Measurements from ENCODE around the gene NR3C1.
A peak's percentile ranks its signal among the peaks of the same experiment; 100 is the strongest.

Gene NR3C1

DNA sequence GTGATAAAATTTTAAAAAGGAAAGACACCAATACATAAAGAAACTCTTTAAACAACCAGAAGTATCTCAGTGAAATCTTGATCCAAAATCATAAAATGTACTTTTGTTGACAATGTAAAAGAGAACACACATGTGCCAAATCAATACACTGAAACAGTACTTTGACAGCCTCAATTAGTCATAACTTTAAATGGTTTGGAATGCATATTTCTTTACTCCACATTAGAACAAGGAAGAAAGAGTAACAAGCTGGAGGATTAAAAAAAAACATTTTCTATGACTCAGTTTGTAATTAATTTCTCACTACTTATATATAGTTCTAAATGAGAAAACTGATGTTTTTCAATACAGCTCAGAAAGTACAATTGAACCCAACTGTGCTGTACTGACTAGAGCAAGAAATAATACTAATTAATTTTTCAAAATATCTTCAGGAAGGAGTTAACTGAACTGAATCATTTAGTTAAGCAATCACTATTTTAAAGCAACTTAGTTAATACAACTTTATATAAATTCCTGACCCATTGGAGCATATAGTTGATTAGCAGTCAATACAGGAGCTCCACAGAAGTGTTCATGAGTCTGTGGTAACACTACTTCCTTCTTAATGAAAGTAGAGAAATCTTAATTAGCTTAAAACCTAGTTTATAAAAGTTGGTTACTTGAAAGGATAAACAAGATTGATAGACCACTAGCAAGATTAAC, 101.0 kb downstream of the NR3C1 start:
- DNase-seq, result no peak

DNA sequence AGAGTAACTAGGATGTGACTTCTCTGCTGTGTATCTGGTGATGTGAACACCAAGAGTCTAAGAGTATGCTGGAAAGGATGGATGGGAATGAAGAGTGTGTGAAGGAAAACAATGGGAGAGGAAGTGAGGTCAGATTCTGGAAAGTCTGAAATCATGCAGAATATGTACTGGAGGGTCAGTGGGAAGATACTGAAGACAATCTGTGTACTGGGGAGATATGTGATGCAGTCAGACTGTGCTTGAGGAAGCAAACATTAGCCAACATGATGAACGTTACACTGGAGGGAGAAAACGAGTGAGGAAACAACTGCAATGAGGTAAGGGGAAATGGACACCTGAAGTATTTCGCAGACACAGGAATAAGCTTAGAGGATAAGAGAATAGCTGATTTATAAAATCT, 105.7 kb downstream of the NR3C1 start:
- no peak for DNase-seq

DNA sequence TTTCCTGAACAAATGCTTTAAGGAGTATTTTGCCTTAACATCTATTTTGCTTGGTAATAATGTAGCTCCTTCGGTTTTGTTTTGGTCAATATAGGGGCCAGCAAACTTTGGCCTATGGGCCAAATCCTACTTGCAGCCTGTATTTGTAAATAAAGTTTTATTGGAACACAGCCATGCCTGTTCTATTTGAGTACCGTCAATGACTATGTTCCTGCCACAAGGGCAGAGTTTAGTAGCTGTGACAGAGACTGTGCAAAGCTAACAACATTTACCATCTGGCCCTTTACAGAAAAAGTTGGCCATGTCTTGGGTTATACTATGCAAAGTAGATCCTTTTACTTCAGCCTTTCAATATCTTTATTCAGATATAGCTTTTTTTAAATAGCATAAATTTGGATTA, 113.4 kb downstream of the NR3C1 start:
- no peak for DNase-seq

DNA sequence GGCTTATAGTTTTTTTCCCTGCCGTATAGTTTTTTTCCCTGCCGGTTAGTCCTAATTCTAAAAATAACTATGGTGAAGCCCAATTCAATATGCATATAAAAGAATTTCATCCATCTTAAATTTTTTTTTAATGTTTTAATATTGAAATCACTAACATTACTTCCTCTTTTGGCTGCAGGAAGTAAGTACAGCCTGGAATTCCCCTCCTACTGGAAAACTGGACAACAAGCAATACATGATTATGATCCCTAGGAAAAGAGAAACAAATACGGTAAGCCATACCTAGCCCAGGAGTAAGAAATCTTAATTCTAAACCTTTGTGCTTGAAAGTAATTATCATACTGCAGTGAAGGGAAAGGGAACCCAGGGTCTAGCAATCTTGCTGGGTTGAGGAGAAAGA, 119.0 kb downstream of the NR3C1 start:
- no peak for DNase-seq

DNA sequence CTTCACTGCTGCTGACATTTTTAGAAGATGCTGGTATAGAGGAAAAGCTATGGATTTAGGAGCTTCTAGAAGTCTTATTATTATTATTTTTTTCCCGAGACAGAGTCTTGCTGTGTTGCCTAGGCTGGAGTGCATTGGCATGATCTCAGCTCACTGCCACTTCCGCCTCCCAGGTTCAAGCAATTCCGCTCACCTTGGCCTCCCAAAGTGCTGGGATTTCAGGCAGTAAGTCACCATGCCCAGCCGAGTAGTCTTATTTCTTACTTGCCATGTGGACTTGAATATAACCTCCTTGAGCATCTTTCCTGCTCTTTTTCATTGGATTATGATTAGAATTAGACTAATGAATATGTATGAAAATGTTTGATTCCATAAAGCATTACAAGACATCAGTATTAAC, 119.5 kb downstream of the NR3C1 start:
- no peak for DNase-seq

DNA sequence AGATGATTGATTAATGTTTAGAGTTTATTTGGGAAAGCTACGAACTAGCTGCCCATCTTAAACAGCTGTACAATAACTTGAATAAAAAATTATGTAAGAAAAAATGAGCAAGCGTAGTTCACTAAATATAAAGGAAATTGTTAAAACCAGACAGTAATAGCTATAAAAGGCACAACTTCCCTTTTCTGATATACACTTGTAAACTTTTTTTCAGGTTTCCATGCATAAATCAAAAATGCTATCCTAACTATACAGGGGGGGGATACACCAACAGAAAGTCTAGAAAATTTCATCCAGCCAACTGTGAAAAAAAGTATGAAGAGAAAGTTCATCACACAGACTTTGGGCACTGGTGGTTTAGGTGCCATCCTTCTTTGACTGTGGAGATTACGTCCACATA, 122.3 kb downstream of the NR3C1 start:
- no peak for DNase-seq

DNA sequence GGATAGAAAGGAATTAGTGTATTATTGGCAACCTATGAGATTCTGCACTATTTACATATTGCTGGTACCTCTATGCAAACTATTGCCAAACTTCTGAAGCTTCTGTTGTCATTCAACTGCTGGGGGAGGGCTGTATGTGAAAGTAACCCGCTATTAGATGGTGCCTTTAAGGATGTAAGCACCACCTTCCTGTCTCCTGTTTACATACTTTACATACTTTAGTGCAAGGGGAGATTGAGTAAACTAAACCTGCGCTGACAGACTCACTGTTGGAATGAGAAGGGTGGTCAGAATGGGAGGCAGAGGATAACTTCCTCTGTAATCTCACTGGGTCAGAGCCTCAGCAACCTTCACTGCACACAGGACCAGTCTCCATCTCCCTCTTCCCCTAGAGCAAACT, 123.8 kb downstream of the NR3C1 start:
- no peak for DNase-seq

DNA sequence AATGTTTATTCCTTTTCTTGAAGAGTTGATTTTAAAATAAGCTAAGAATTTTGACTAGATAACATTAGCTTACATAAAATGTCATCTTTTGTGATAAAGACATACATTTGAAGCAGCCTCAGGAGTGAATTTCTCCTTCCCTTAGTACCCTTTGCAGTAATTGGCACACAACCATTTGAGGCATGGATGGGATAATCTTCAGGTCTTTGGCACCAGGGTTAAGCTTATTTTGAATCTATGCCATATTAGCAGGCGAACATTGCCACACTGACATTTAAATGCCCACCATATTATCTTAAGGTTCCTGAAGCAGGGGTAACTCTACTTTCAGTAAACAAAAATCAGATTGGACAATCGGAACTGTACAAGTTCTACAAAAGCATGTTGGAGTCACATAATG, 126.0 kb downstream of the NR3C1 start:
- no peak for DNase-seq

DNA sequence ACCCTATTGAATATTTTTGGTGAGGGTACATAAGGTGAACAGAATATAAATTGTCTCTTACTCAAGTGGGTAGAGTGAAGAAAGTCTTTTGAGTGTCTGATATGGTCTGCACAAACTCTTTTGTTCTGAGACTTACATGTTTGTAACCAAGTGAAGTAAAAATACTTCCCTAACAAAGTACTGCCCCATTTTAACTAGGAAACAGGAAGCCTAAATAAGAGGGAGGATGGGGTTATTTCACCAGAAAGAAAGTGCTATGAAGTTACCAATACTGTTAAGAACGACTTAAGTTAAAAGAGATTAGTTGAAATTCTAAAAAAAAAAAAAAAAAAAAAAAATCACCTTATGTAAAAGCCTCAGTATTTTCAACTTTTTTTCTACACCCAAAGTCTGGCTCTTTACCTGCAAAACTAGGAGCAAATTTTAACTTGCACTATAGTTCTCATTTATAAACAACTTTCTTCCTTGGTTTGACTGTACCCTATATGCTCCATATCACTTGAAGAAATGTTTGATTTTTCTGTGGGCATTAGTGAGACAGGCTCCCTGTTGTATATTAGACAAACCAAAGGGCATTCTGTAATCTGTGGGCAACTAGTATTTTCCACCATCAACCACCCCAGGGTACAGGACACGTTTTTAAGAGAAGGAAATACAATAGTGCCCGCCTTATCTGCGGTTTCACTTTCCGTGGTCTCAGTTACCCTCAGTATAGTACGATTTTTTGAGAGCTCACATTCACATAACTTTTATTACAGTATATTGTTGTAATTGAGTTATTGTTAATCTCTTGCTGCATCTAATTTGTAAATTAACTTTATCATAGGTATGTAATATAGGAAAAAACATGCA, 127.7 kb downstream of the NR3C1 start:
- no peak for DNase-seq

DNA sequence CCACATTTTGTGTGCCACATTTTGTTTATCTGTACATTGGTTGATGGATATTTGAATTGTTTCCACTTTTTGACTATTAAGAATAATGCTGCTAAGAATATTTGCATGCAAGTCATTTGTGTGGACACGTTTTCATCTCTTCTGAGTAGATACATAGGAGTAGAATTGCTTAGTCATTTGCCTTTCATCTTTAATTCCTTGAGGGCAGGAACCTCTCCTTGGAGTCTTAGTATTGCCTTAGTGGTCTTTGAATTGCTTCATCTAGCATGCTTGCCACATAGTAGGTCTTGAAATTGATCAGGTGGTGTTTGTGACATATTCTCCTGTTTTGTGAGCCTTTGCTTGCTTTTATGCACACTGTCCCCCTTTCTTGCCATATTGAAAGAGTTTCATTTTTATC, 128.5 kb downstream of the NR3C1 start:
- no peak for DNase-seq

DNA sequence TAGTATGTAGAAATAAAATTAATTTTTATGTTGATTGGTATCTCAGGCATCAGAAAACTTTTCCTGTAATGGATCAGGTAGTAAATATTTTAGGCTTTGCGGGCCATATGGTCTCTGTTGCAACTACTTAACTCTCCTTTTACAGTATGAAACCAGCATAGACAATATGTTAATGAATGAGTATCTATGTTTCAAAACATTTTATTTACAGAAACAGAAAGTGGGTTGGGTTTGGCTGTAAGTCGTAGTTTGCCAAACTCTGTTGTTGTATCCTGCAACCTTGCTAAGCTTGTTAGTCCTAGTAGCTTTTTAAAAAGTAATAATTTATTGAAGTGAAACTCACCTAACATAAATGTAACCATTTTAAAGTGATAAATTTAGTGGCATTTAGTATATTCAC, 132.1 kb downstream of the NR3C1 start:
- no peak for DNase-seq

DNA sequence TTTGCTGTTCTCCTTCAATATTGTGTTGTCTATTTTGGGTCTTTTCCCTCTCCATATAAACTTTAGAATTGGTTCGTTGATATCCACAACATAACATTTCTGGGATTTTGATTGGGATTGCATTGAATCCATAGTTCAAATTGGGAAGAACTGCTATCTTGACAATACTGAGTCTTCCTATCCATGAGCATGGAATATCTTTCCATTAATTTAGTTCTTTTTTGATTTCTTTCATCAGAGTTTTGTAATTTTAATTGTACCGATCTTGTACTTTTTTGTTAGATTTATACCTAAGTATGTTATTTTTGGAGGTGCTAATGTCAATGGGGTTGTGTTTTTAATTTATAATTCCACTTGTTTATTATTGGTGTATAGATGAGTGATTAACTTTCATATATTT, 135.1 kb downstream of the NR3C1 start:
- no peak for DNase-seq

DNA sequence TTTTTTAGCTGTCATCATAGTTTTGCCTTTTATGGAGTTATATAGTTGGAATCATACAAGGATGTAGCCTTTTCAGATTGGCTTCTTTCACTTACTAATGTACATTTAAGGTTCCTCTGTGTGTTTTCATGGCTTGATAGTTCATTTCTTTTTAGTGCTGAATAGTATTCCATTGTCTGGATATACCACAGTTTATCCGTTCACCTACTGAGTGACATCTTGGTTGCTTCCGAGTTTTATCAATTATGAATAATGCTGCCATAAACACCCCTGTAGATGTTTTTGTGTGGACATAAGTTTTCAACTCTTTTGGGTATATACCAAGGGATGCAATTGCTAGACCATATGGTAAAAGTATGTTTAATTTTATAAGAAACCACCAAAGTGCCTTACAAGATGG, 136.3 kb downstream of the NR3C1 start:
- no peak for DNase-seq

DNA sequence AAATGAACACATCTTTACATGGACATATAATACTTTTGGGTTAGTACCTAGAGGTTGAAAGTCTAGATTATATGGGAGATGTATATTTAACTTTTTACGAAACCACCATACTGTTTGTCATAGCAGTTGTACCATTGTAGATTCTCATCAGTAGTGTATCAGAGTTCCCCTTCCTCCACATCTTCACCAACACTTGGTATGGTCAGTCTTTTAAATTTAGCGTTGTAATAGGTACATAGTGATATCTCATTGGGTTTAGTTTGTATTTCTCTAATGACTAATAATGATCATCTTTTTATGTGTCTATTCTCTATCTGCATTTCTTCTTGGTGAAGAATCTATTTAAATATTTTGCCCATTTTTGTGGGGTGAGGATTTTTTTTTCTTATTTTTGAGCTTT, 137.5 kb downstream of the NR3C1 start:
- no peak for DNase-seq

DNA sequence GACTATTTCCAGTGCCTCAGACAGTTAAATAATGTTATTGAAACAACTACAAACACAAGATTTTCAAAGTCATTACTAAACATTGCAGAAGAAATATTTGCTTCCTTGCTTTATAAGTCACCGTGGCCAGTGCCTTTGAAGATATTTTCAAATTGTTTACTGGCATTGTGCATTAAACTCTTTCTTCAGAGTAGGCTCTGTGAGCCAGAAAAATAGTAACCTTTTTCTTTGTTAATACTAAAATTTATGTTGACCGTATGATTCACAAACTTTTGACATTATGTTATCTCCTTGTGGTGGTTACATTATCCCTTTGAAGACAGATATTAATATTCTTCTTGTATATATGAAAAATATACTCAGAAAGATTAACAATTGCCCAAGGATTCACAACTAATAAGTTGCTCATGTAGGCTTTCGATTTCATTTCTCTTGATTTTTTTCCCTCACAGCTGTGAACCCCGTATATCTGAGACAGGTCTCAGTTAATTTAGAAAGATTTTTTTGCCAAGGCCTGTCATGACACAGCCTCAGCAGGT, 140.1 kb downstream of the NR3C1 start:
- no peak for DNase-seq

DNA sequence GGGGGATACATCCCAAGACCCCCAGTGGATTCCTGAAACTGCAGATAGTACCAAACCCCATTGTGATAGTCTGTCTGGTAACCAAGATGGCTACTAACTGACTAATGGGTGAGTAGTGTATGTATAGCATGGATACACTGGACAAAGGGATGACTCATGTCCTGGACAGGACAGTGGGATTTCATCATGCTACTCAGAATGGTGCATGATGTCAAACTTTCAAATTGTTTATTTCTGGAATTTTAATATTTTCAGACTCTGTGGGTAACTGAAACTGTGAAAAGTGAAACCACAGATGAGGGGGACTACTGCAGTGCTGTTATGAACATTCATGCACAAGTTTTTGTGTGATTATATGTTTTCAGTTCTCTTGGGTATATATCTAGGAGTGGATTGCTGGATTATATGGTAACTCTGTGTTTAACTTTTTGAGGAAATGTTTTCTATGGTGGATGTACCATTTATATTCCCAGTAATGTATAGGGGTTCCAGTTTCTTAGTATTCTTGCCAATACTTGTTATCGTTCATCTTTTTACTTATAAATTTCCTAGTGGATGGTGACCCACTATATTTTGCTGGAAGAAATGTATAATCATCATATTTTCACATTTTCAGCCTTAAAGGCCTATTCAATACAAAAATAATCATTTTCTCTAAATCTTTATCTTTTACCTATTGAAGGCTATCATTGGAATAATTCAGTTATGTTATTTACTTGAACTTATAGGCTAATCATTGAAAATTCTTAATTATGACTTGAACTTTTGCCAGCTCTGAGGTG, 140.9 kb downstream of the NR3C1 start:
- DNase-seq, result no peak

DNA sequence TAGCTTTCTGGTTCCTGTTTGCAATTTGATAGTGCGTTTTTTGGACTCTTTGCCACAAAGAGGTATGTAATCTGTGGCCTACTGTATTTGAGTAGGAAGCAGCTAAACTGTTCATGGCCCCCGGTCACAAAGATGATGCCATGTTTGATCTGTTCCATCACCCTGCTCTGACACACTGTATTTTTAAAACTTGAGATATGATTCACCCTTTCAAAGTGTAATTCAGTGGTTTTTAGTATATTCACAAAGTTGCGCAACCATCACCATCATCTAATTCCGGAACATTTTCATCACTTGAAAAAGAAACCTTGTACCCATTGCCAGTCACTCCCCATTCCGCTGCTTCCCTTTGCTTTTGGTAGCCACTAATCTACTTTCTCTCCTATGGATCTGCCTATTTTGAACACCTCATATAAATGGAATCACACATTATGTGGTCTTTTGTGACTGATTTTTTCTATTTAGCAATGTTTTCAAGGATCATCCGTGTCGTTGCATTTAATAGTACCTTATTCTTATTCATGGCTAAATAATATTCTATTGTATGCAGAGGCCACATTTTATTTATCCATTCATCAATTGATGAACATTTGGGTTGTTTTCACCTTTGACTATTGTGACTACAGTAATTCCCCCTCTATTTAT, 141.6 kb downstream of the NR3C1 start:
- DNase-seq, result peak in 1 of 2 donors; percentile 29

DNA sequence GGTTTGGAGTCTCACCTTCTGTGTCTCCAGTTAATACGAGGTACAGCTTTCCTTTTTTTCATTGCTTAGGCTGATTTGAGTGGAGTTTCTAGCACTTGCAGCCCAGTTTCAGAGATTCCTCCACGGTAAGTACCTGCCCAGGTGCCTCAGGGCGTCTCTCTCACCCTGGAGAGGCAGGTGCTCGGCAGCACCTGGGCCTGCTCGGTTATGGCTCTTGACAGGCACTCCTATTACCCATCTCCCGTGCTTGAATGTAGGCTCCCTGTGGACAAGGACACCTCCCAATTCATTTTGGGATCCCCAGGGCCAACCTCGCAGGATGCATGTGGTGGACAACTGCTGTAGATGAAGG, 144.3 kb downstream of the NR3C1 start:
- no peak for DNase-seq

DNA sequence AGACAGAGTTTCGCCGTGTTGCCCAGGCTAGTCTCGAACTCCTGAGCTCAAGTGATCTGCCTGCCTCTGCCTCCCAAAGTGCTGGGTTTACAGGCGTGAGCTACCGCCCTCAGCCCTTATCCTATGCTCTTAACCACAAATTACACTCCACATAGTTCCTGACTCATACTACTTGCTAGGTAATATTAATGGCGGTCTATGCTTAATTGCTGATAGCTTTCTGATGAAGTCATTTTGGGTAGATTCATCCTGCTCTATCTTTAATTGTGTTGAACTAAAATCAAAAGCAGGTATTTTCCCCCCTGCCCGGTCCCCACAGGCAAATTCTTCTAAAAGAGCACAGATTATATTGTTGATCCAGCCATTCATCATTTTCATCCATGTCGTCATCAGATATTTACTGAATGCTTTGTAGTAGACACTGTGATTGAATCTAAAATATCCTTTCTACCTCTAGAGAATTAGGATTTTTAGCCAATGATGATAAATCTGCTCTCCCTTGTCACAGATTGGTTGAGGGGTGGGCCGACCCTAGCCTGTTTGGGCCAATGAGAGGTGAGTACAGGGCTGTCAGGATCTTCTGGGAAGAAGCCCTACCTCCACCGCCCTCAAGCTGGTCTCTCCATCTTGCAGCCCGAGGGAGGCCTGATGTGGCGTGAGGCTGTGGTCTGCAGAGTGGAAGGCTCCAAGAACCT, 144.8 kb downstream of the NR3C1 start:
- no peak for DNase-seq

DNA sequence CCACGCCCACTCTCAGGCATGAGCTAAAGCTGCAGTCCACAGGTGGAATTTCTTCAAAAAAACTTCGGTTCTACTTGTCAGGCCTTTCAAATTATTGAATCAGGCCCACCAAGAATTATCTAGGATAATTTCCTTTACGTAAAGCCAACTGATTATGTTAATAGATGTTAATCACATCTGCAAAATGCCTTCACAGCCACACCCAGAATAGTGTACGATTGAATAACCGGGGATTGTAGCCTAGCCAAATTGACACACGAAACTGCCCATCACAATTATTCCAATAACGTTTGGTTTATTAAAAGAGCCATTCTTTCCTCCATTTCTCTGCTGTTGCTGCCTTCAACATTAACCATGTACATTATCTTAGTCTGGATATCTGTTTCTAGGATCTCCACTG, 148.7 kb downstream of the NR3C1 start:
- DNase-seq, result no peak

DNA sequence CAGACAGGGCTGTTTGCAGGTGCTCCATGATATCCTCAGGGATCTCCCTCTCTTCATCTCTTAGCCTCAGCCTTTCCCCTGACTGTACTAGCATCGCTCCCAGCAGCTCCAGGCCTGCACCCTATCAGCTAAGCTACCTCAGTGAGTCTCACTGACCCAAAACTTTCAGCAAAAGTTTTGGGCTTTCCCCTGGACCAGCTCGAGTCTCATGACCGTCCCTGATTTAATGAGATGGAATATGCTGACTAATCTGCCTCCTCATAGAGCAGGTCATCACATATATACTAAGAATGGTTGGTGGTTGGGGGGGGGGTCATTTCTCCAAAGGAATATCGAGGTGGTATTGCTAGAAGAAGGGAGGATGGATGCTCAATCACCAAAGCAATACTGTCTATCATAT, 151.5 kb downstream of the NR3C1 start:
- no peak for DNase-seq

DNA sequence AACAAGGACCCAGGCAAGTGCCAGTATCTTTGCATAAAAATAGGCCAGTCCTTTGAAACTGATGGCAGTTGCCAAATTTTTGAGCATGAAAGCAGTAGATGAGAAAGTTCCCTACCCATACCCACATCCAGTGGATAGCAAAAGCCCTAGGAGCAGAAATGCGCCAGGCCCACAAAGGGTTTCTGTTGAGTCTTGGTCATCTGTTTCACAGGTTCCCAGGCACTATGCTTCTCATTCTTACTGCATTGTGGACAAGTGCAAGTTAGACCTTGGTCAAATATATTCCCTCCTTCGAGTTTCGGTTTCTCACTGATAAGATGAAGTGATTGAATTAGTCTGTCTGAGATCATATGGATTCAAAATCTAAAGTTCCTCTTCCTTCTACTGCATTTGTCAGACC, 152.3 kb downstream of the NR3C1 start:
- DNase-seq, result no peak

DNA sequence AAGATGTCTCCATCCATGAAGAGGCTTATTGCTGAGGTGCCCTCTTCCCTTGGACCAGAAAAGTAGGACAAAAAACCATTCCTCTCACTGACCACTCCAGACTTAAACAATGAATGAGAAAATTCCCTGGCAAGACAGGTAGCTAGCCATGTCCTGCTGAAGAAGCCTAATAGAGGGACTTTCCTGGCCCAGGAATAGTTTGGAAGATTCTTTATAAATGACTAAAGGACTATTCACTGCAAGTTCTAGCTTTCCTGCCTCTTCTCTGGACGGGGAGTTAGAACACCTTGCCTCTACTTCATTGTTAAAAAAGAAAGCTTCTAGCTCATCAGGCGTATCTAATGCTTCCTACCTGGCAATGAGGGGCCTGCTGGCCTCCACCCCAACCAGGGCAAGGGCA, 153.6 kb downstream of the NR3C1 start:
- no peak for DNase-seq

Measured in CD4-positive, alpha-beta T cell treated with Interleukin-4 for 1 hour (primary cell).